Peyer's patch (tissue), 4 donors: ENCODE results near the gene TMEM63B.

Experiments used
- POLR2A ChIP-seq, 2 donors: fragments of 450-650 bp; IDR thresholded peaks; one replicate each; pipeline ENCODE4 v1.5.1; 2017; ENCODE audit warnings: antibody characterized with exemption in 2 of 2, mild to moderate bottlenecking in 2 of 2, moderate library complexity in 2 of 2
- TF ChIP-seq, protein P1 (sequence below), 6 experiments: fragments of 450-650 bp in 4 of 6; fragments of 200-600 bp in 2 of 6; sonication (generic) in 1 of 6; IDR thresholded peaks; one replicate each; pipeline ENCODE4 v1.5.1; 2017 to 2019; ENCODE audit warnings: antibody characterized with exemption in 6 of 6, mild to moderate bottlenecking in 3 of 6, moderate library complexity in 1 of 6

DNA sequence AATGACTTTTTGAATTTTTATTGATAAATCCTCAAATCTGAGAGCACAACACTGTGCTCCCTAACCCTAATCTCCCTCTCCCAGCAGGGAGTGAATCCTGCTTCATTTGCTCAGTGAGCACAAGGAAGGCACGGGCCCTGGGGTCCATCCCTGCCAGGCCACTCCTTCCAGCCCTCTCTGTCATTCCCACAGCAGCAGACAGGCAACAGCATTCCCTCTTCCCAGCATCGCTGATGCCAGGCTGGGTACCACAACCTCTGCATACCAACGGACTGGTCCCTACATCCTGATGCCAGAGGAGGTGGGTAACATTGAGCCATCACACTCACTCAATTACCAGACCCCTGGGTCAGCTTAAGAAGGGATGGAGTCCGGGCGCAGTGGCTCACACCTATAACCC, 34.3 kb upstream of the TMEM63B start:
- TF ChIP-seq, protein P1, sequence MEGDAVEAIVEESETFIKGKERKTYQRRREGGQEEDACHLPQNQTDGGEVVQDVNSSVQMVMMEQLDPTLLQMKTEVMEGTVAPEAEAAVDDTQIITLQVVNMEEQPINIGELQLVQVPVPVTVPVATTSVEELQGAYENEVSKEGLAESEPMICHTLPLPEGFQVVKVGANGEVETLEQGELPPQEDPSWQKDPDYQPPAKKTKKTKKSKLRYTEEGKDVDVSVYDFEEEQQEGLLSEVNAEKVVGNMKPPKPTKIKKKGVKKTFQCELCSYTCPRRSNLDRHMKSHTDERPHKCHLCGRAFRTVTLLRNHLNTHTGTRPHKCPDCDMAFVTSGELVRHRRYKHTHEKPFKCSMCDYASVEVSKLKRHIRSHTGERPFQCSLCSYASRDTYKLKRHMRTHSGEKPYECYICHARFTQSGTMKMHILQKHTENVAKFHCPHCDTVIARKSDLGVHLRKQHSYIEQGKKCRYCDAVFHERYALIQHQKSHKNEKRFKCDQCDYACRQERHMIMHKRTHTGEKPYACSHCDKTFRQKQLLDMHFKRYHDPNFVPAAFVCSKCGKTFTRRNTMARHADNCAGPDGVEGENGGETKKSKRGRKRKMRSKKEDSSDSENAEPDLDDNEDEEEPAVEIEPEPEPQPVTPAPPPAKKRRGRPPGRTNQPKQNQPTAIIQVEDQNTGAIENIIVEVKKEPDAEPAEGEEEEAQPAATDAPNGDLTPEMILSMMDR (IDR thresholded peaks at IDR 0.05), result no peak
- no peak for TF ChIP-seq POLR2A (IDR thresholded peaks at IDR 0.05)
